HepG2 (cell line): ENCODE data around the gene MT1A. TPM values are rescaled to one million over a fixed set of nuclear protein-coding genes. Genes with fewer than 3 reads are reported as not detected.
A peak's percentile ranks its signal among the peaks of the same experiment; 100 is the strongest.

Experiments
- CBFB ChIP-seq: sonication (generic); formaldehyde crosslinking; IDR thresholded peaks from 2 replicates; pipeline ENCODE4 v1.4.0; 2020; ENCODE audit warnings: missing genetic modification reagents
- GLI4 ChIP-seq: sonication (generic); formaldehyde crosslinking; IDR thresholded peaks from 2 replicates; pipeline ENCODE4 v1.5.1; 2020; ENCODE audit warnings: missing genetic modification reagents, mild to moderate bottlenecking, moderate library complexity, borderline replicate concordance
- HNF1B ChIP-seq: sonication (generic); formaldehyde crosslinking; IDR thresholded peaks from 2 replicates; pipeline ENCODE4 v1.5.1; 2020; ENCODE audit warnings: mild to moderate bottlenecking, moderate library complexity, missing genetic modification reagents
- HOXA7 ChIP-seq: sonication (generic); formaldehyde crosslinking; IDR thresholded peaks from 2 replicates; pipeline ENCODE4 v1.8.1; 2022; ENCODE audit warnings: mild to moderate bottlenecking, missing genetic modification reagents, moderate library complexity
- NR2C2 ChIP-seq: sonication (generic); formaldehyde crosslinking; IDR thresholded peaks from 2 replicates; pipeline ENCODE4 v1.4.0; 2020; ENCODE audit warnings: missing genetic modification reagents, mild to moderate bottlenecking, moderate library complexity, borderline replicate concordance
- ZBTB2 ChIP-seq: sonication (generic); formaldehyde crosslinking; IDR thresholded peaks from 2 replicates; pipeline ENCODE4 v1.8.0; 2022; ENCODE audit warnings: low read depth, missing genetic modification reagents
- ZGPAT ChIP-seq: IDR thresholded peaks from 2 replicates; pipeline ENCODE4 v1.6.1; 2016; ENCODE audit warnings: mild to moderate bottlenecking
- ZNF10 ChIP-seq: sonication (generic); formaldehyde crosslinking; IDR thresholded peaks from 2 replicates; pipeline ENCODE4 v1.4.0; 2020; ENCODE audit warnings: mild to moderate bottlenecking, low read depth, missing genetic modification reagents, borderline replicate concordance
- ZNF121 ChIP-seq: sonication (generic); formaldehyde crosslinking; IDR thresholded peaks from 2 replicates; pipeline ENCODE4 v1.5.0; 2020; ENCODE audit warnings: mild to moderate bottlenecking, missing genetic modification reagents
- ZNF407 ChIP-seq: sonication (generic); formaldehyde crosslinking; IDR thresholded peaks from one replicate; pipeline ENCODE4 v1.5.1; 2020; ENCODE audit warnings: mild to moderate bottlenecking, missing genetic modification reagents; ENCODE audit errors: not compliant biosample characterization
- ZNF614 ChIP-seq: IDR thresholded peaks from 2 replicates; pipeline ENCODE4 v1.6.1; 2018; ENCODE audit warnings: missing biosample characterization, missing genetic modification reagents, inconsistent platforms, borderline replicate concordance
- ZNF629 ChIP-seq: sonication (generic); formaldehyde crosslinking; conservative IDR thresholded peaks from 2 replicates; pipeline ENCODE4 v1.5.0; 2020; ENCODE audit warnings: missing genetic modification reagents
- ZNF724P ChIP-seq: sonication (generic); formaldehyde crosslinking; IDR thresholded peaks from 2 replicates; pipeline ENCODE4 v1.8.0; 2022; ENCODE audit warnings: missing genetic modification reagents, borderline replicate concordance
- ZSCAN21 ChIP-seq: sonication (generic); formaldehyde crosslinking; IDR thresholded peaks from 2 replicates; pipeline ENCODE4 v1.8.0; 2022; ENCODE audit warnings: mild to moderate bottlenecking, missing genetic modification reagents, moderate library complexity, borderline replicate concordance
- polyA plus RNA-seq, 8 experiments: library from polyadenylated mRNA; depleted of rRNA in 3 of 8; stranded (reverse) in 7 of 8; unstranded in 1 of 8; fragments of >200 nt; fragmentation: Illumina TruSeq in 4 of 8; extraction: Trizol in 4 of 8; gene quantifications; 2 replicates each; pipeline versions ENCODE4 v1.2.1 to v1.2.3, GENCODE V29; 2011 to 2016; ENCODE audit warnings: low read depth in 4 of 8, missing spikeins in 1 of 8, mixed read lengths in 1 of 8; ENCODE audit not compliant: insufficient read depth in 1 of 8
- total RNA-seq, 5 experiments: library from RNA; depleted of rRNA; stranded (reverse); fragments of >200 nt; fragmentation: Illumina TruSeq; extraction: Trizol; gene quantifications; 2 replicates each; pipeline ENCODE4 v1.2.3, GENCODE V29; 2016; ENCODE audit warnings: low read depth in 1 of 5

The MT1A gene
- total and polyA plus RNA-seq, 2 of the 13 experiments (the other 11 are each of a cell fraction or from before 2014, with no cell fraction given) = 8.3 to 10.4 TPM

GRCh38 chr16:56608043-56608875 lies 30.2 kb upstream of the MT1A start, which contains the start of gene MT2A (continued):
- TF ChIP-seq ZBTB2 (peak; percentile 41; the same call in 1 of the 2 replicates), CBFB (CRISPR knock-in tag) (peak; percentile 78; the same call in 1 of the 2 replicates), NR2C2 (no peak), ZNF121 (CRISPR knock-in tag) (peak; percentile 75), ZNF10 (no peak), ZSCAN21 (CRISPR knock-in tag) (peak; percentile 69; the same call in 1 of the 2 replicates), ZNF629 (CRISPR knock-in tag) (no peak; the same call in 1 of the 2 replicates), GLI4 (CRISPR knock-in tag) (no peak; the same call in 1 of the 2 replicates), HOXA7 (CRISPR knock-in tag) (0 out of 2 replicates have a peak, but pooled peaks have one; percentile 69), ZNF614 (CRISPR knock-in tag) (peak; percentile 88), ZNF407 (CRISPR knock-in tag) (peak; percentile 92), HNF1B (CRISPR knock-in tag) (peak; percentile 43), ZGPAT (CRISPR knock-in tag) (peak; percentile 97), ZNF724P (CRISPR knock-in tag) (peak; percentile 52; the same call in 1 of the 2 replicates)
